Activated T-cell treated with anti-CD3 and anti-CD28 coated beads for 24 hours (primary cell): Measurements from ENCODE around the gene GRPR.

Source experiments
- DNase-seq: peaks from one replicate; pipeline ENCODE4 v3.0.0-alpha.2; 2020; ENCODE audit warnings: low read depth

GRPR gene

DNA sequence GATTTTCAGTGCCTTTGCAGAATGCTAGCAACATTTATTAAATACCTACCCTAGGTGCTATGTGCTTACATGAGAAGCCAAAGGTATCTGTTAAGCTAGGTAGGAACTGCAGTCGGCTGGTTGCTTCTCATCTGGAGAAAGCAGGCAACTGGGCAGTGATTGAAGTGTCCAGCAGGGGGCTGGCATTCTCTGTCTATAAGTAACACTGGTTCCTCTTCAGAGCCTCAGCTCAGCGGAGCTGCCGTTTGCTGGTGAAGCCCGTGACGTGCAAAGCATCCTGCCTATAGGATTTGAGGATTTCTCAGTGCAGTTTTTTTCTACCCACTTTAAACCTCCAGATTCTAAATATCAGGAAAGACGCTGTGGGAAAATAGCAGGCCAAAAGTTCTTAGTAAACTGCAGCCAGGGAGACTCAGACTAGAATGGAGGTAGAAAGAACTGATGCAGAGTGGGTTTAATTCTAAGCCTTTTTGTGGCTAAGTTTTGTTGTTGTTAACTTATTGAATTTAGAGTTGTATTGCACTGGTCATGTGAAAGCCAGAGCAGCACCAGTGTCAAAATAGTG lies at the start of gene GRPR:
Gene GRPR, plus strand, starts transcription at position 344 of the 565 bp plus-strand sequence. CDS start 389 bp downstream, outside the sequence.
- DNase-seq = peak; percentile 28

DNA sequence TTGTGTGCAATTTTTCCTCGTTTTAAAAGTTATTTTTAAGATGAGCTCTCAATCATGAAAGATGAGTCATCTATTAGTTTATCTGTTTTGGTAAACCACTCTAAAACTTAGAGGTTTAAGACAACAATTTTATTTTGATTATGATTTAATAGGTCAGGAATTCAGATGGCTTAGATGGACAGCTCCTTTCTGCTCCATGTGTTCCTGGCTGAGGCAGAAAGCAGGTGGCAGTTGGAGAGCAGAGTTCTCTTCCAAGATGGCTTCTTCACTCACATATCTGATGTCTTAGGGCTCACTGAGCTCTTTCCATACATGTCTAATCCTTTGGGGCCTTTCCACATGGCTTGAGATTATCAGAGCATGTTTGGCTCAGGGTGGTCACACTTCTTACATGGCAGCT lies 48.3 kb upstream of the GRPR start:
- DNase-seq = no peak

DNA sequence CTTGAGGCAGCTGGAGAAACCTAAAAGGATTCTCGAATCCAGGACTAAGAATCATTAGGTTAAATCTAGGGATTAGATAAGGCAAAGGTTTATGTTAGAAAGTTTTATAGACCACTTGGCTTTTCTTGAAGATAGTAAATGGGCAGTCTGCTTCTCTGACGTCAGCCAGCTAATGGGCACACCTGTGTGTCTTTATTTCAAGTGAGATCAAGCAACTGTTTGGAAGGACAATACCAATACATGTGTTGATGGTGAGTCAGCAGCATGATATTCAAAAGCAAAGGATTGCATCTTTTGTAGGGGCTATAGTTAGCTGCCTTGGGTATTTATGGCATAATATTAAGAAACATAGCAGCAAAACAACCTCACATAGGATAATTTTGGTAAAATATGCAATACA lies 46.5 kb upstream of the GRPR start:
- no peak for DNase-seq

GRCh38 chrX:16077811-16078210 lies 45.6 kb upstream of the GRPR start:
- DNase-seq = no peak

DNA sequence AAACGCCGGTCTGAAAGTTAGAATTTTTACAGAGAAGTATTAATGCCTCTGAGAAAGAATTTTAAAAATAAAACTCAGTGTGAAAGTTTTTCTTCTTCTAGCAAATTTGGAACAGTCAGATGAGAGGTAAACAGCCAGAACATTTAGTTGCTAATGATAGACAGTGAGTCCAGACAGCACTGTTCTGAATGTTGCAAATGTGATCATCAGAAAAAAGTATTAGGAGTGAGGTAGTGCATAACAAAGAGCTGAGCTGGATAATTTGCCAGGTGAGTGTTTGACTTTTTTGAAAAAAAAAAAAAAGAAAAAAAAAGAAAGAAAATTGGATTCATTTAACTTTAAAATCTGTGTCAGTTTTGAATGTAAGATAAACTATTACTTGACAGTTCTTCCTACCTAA lies 42.0 kb upstream of the GRPR start:
- DNase-seq = no peak

DNA sequence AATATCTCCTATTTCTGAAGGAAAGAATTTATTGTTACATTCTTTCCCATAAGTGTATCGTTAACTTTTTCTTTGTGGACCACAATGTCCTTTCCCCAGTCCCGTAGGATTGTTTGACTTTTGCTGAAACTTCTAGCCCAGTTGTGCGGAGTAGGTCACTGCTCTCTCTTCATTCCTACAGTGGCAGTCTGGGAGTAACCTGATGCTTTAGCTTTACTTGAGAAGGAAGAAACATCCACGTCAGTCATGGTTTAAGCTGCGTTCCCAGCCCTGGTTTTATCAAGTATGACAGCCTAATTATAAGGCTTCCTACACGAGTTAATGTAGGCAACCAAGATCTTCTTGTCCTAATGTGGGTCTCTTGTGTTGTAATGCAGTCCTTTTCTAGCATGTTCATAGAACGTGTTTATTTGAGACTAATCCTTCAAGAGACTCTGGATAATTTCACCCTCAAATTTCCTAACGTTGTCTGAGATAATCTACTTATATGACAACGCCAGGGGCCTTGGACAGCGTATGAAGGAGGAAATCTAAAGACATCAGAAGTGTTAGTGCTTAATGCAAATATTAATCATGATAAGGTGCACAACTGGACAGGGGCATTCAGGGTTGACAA lies 40.8 kb upstream of the GRPR start:
- DNase-seq = no peak

GRCh38 chrX:16087076-16087475 lies 36.3 kb upstream of the GRPR start:
- no peak for DNase-seq

- DNase-seq = no peak
Observed at GRCh38 chrX:16089086-16089485, 34.3 kb upstream of the GRPR start.

DNA sequence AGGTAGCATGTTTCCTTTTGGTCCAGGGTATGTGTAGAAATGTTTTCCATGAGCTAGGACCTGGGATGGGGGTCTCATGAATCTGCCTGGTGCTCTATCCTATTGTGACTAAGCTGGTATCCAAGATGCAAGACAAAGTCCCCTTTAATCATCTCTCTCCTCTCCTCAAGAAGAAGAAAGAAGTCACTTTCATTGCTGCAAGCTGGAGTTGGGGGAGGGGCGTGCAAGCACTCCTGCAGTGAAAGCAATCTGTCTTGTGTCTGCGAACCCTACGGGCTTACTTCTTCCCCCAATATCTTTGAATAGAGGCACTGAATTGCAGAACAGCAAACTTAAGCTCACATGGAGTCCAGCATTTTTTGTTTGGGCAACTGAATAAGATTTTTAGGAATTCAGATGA lies 27.2 kb upstream of the GRPR start:
- DNase-seq = no peak

DNA sequence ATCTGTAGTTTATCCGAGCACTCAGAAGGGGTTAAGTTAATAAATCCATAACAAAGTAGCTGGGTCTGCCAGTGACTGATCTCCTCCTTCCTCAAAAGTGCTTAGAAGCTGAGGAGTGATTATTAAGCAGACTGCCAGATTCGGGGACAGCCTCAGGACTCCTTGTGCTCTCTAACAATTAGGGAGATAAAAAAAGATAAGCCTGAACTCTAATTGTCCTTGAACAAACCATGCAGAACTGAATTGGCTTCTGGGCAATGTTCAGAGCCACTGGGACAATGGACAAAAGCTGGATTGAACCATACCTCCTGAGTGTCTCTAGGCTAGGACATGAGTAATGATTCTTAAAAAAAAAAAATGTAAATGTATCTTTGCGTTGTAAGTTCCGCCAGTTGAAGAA lies 22.7 kb upstream of the GRPR start:
- DNase-seq = no peak

DNA sequence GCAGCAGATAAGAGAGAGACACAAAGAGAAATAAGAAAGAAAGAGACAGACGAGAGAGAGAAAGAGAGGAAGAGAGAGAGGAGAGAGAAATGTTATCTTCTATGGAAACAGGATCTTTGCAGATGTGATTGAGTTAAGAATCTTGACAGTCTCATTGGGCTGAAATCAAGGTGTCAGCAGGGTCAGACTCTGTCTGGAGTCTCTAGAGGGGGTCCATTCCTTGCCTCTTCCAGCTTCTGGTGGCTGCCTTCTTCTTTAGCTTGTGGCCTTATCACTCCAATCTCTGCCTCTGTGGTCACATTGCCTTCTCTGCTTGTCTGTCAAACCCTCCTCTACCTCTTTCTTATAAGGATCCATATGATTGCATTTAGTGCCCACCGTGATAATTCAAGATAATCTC lies 21.8 kb upstream of the GRPR start:
- DNase-seq = no peak

DNA sequence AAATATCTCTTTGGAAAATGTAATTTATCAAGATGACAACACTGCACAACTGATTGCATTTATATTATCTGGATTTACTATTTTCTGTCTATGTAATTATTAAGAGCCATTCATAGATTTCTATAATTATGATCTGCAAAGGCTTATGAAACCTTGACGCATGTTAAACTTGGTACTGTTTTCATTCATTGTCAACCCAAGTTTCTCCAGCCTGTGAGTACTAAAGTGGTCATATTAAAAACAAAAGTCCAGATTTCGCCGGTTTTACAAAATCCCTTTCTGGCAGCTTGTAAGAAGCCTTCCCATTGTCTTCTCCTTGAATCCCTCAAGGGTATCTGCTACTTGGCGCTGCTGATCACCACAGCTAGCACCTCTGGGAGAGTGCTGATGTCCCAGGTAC lies 19.7 kb upstream of the GRPR start:
- no peak for DNase-seq

DNA sequence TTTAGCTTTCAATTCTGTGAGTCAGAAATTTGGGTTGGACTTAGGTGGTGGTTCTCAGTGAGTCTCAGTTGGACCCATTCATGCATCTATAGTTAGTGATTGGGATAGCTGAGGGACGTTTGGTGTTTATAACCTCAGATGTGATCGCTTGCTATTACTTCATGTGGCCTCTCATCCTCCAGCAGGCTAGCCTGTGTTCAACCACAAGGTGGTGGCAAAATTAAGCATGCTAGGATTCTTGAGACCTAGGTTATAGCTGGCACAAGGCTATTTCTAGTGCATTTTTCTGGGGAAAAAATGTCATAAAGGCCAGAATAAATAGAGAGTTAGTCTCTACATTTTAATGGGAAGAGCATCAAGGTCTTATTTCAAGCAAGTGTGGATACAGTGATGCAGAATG lies 10.9 kb upstream of the GRPR start:
- no peak for DNase-seq

DNA sequence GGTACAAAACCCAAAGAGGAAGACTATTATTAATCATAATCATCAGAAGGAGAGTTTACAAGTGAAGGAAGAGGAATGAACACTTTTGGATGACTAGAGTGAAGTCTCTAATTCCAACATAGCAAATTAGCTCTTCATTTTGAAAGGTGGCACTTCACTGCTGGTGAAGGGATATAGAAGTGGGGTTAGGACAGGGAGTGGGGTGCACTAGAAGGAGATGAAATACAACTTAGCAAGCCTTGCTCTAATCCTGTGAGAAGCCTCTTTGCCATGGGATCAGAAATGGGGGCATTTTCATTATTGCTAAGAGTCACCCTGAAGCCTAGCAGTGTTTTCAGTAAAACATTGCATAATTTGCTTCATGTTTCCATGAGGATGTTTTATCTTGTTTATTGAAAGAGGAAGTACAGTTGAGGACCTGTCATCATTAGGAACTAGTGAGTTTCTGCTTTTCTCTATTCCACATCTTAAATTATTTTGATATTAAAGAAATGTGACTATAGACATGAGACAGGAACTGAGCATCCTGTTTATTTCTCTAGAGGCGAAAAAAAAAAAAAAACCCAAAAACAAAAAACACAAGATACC lies 9.3 kb upstream of the GRPR start:
- no peak for DNase-seq

DNA sequence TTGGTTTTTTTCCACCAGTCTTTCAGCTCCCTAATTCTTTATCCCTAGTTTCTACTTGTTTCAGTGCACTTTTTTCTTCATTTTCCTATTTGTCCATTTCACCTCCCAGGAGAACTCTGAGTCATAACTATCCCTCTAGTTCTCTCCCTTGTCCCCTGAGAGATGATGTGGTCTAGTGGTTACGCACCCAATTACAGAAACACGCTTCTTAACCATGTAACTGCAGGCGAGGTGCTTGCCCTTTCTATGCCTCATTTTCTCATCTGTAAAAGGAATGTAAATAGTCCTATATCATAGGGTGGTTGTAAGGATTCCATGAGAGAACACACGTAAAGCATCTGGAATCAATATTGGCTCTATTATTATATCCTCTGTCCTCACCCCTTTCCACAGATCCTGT lies 8.8 kb upstream of the GRPR start:
- no peak for DNase-seq

DNA sequence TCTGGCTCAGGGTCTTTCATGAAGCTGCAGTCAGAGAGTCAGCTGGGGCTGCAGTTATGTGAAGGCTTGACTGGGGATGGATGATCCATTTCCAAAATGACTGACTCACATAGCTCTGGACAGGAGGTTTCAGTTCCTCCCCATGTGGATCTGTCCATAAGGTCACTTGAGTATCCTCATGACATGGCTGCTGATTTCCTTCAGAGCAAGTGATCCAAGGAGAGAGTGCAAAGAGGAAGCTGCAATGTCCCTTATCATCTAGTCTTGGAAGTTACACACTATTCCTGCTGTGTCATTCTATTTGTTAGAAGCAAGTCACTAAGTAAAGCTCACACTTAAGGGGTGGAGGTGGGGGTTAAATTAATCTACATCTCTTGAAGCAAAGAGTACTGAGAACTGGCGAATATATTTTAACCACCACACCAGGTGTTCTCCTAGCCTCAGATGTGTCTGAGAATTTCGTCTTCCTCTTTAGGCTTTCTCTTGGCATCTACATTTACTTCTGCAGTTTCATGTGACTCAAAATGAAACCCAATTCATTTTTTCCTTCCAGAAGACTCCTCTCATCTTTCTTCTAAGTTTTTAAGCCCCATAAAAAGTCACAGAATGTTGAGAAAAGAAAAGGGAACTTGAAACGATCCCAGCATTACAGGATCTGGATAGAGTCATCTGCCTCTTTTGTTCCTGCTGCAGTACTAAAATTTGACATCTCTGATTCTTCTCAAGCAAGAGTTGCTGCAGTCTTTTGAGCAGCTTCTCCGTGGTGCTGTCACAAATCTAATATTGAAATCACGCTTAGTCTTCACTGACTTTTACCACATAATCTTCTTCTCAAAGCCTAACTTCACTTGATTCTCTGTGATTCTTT lies 3.8 kb upstream of the GRPR start:
- DNase-seq = no peak

DNA sequence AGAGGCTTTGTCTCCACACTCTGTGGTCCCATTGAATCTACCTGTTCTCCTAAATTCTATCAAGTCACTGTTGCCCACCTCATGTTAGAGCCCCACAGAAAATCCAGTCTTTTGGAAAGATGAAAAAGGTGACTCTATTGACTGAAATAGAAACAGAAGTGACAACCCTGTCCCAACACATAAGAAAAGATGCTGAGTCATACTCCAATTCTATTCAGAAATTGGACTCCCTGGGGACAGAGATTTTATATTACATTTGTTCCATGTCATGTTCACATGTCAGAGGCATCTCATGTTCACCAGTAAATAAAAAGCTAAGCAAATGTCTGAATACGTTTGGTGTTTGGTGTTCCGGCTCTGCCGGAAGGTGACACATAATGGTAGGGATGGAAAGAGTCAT lies 2.9 kb upstream of the GRPR start:
- DNase-seq = no peak

DNA sequence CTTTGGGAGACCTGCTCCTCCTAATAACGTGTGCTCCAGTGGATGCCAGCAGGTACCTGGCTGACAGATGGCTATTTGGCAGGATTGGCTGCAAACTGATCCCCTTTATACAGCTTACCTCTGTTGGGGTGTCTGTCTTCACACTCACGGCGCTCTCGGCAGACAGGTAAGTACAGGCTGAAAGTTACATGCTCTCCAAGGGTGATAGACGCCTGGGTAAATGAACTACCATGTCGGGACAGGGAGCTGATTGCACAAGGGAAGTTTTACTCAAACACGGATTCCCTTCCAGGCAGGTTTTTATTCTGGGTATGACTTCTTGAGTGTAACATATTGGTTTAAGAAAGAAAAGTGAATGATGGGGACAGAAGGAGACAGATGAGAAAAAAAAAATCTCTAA lies 836 bp downstream of the GRPR start:
- DNase-seq = no peak

DNA sequence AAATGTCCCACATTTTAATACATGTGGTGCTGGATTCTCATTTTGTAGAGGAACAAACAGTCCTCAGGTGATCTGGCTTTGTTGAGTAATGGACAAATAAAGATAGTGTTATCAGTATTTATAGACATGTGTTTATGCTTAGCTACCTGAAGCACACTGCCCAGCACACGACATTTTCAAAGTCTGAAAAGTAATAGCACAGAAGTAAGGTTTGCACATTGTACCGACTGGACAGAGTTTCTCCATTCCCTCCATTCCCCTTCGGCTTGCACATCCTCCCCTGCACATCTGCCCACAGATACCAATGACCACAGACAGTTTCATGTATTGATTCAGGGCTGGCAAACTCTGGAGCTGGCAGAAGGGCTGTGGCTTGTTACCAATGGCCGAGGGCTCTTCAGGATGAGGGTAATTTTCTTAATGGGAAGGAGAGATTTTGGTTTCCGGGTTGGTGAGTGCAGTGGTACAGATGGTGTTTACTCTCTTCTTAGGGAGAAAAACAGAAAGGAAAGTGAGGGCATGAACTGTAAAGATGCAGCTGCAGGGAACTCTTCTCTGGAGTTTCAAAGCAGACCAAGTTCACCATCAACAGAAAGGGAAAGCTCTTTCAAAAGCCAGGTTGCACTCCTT lies 2.3 kb downstream of the GRPR start:
- no peak for DNase-seq

GRCh38 chrX:16130707-16131106 lies 7.3 kb downstream of the GRPR start:
- no peak for DNase-seq

DNA sequence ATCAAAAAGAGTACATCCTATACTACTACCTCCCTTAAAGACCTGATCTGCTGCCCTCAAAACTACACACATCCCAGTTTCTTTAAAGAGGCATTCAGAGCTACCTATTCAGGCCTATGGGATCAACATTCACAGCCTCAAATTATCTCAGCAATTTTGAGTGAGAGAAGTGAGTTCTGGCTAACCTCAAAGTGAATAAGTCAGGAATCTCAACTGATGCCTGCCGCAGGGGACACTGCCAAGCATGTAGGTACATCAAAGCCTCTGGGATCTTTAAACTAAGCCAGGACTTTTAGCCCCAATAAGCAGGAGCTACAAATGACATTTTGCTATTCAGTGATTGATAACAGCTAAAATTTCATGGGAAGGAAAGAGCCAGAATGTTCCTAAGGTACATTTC lies 11.6 kb downstream of the GRPR start:
- no peak for DNase-seq

GRCh38 chrX:16136080-16136479 lies 12.7 kb downstream of the GRPR start:
- no peak for DNase-seq
